ENCODE measurements around the gene FGF3. TPM values are rescaled to one million over a fixed set of nuclear protein-coding genes. Genes with fewer than 3 reads are reported as not detected.

The FGF3 gene
- total RNA-seq, 2 experiments from 2014 or later, result not detected

DNA sequence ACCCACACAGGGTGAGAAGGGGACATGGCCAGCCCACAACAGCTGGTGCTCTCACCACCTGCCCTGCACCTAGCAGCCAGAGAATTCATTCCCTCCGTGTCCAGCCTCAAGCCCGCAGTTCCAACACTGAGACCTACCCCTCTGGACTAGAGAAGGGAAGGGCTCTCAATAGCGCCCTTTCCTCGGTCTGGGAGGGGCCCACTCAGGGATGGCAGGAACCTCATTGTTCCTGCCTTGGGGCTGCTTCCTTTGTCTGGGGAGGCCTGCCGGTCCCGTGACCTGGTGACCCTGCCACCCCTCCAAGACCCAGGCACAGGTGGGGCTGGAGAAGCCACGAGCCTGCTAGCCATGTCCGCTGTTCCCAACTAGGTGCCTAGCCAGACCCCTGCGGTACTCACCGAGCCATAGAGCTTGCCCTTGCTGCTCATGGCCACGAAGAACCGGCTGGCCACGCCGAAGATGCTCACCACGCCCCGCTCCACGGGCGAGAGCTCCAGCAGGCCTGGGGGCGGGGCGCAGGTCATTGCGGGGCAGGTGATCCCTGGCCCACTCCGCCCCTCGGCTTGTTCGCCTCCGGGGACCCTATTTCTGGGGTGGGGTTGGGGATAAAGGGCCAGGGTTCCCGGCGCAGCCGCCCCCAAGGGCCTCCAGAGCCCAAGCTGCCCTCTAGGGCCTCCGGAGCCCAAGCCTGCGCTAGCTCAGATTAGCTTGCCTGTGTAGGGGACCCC is 45.4 kb downstream of the FGF3 start:
- Histone ChIP-seq H3K27ac (ENCODE audit: low read depth in 1 of 2, low read length in 2 of 2) (no peak overlapping the region), H3K4me3 (ENCODE audit: low read length) (no peak overlapping the region), H3K27me3 (ENCODE audit: control insufficient read depth in 1 of 2, insufficient read depth in 2 of 2, low read length in 2 of 2) (peaks cover 21 to 49% of the 10 kb centered on the region in 2 experiments), H3K9me3 (ENCODE audit: control insufficient read depth in 1 of 2, insufficient read depth in 1 of 2, low read length in 2 of 2) (peaks cover 0 to 4% of the 10 kb centered on the region in 2 experiments), H3K4me1 (ENCODE audit: insufficient read depth, low read length) (no peaks in the 10 kb centered on the region), H3K36me3 (ENCODE audit: insufficient read depth, low read length) (no peaks in the 10 kb centered on the region)
- Mint-ChIP-seq H3K27me3 (peaks cover 64% of the 10 kb centered on the region), H3K9me3 (no peaks in the 10 kb centered on the region), H3K27ac (no peak overlapping the region), H3K36me3 (ENCODE audit: low read depth) (no peaks in the 10 kb centered on the region), H3K4me1 (ENCODE audit: low read depth) (no peaks in the 10 kb centered on the region), H3K4me3 (no peak overlapping the region)
- DNase-seq, result no peak
- intact Hi-C loops (cut with DNase I, micrococcal nuclease), result no loop called here
- ChIA-PET POLR2A (no interaction called here), CTCF (no interaction called here)
- TF ChIP-seq, protein P1, sequence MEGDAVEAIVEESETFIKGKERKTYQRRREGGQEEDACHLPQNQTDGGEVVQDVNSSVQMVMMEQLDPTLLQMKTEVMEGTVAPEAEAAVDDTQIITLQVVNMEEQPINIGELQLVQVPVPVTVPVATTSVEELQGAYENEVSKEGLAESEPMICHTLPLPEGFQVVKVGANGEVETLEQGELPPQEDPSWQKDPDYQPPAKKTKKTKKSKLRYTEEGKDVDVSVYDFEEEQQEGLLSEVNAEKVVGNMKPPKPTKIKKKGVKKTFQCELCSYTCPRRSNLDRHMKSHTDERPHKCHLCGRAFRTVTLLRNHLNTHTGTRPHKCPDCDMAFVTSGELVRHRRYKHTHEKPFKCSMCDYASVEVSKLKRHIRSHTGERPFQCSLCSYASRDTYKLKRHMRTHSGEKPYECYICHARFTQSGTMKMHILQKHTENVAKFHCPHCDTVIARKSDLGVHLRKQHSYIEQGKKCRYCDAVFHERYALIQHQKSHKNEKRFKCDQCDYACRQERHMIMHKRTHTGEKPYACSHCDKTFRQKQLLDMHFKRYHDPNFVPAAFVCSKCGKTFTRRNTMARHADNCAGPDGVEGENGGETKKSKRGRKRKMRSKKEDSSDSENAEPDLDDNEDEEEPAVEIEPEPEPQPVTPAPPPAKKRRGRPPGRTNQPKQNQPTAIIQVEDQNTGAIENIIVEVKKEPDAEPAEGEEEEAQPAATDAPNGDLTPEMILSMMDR (IDR thresholded peaks at IDR 0.05), result no peak
- ATAC-seq (ENCODE audit: poor library complexity), result no peak

DNA sequence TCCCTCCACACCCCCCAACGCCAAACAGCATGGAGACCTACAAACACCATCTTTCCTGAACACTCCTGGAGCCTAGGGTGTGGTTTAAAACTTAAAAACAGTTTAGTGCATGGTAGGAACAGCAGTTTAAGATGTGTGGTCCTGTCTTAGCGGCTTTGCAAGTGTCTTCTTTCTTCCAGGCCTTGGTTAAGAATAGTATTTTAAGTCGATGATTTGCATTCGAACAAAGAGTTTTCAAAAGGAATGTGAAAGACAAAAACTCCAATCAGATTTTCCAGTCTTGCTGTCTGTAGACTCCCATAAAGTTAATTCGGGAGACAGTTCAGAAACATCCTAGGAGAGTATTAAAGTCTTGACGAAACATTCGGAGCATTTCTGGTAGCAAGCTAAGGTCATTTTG is 47.8 kb downstream of the FGF3 start:
- DNase-seq, result no peak
- Histone ChIP-seq H3K27ac (ENCODE audit: low read depth in 1 of 2, low read length in 2 of 2) (no peak overlapping the region), H3K4me1 (ENCODE audit: insufficient read depth, low read length) (no peaks in the 10 kb centered on the region), H3K4me3 (ENCODE audit: low read length) (no peak overlapping the region), H3K36me3 (ENCODE audit: insufficient read depth, low read length) (no peaks in the 10 kb centered on the region), H3K27me3 (ENCODE audit: control insufficient read depth in 1 of 2, insufficient read depth in 2 of 2, low read length in 2 of 2) (peaks cover 21 to 43% of the 10 kb centered on the region in 2 experiments), H3K9me3 (ENCODE audit: control insufficient read depth in 1 of 2, insufficient read depth in 1 of 2, low read length in 2 of 2) (peaks cover 0 to 4% of the 10 kb centered on the region in 2 experiments)
- no peak for ATAC-seq (ENCODE audit: poor library complexity)
- ChIA-PET POLR2A (no interaction called here), CTCF (no interaction called here)
- intact Hi-C loops (cut with DNase I, micrococcal nuclease), result no loop called here
- no peak overlapping the region for H3K4me3 Mint-ChIP-seq
- no peaks in the 10 kb centered on the region for H3K4me1 Mint-ChIP-seq (ENCODE audit: low read depth)
- no peaks in the 10 kb centered on the region for H3K36me3 Mint-ChIP-seq (ENCODE audit: low read depth)
- H3K27ac Mint-ChIP-seq, result no peak overlapping the region
- peaks cover 60% of the 10 kb centered on the region for H3K27me3 Mint-ChIP-seq
- no peaks in the 10 kb centered on the region for H3K9me3 Mint-ChIP-seq
- TF ChIP-seq, protein P1 (IDR thresholded peaks at IDR 0.05), result no peak

DNA sequence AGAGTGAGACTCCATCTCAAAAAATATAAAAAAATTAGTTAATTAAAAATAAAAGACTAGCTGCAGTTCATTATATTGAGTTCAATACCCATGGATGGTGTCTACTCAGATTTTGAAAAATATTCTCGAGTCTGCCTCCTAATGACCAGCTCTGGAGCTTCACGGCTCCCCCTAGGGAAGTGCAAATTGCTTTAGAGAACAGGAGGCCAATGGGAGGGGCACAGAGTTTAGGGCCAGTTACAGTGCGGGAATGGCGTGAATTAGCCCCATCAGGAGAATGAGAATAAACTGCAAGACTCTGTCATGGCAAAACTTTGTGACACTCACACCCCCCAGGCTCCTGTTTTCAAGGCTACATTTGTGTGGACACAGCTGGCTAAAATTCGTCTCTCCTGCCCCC is 48.7 kb downstream of the FGF3 start:
- peaks cover 0 to 4% of the 10 kb centered on the region in 2 experiments for H3K9me3 ChIP-seq (ENCODE audit: control insufficient read depth in 1 of 2, insufficient read depth in 1 of 2, low read length in 2 of 2)
- POLR2A ChIA-PET, result no interaction called here
- H3K36me3 ChIP-seq (ENCODE audit: insufficient read depth, low read length), result no peaks in the 10 kb centered on the region
- no peaks in the 10 kb centered on the region for H3K9me3 Mint-ChIP-seq
- intact Hi-C loops (cut with DNase I, micrococcal nuclease), result no loop called here
- no peak overlapping the region for H3K4me3 ChIP-seq (ENCODE audit: low read length)
- H3K4me1 ChIP-seq (ENCODE audit: insufficient read depth, low read length), result no peaks in the 10 kb centered on the region
- H3K36me3 Mint-ChIP-seq (ENCODE audit: low read depth), result no peaks in the 10 kb centered on the region
- TF ChIP-seq, protein P1 (IDR thresholded peaks at IDR 0.05), result no peak
- no peak overlapping the region for H3K27ac ChIP-seq (ENCODE audit: low read depth in 1 of 2, low read length in 2 of 2)
- CTCF ChIA-PET, result no interaction called here
- H3K27me3 ChIP-seq (ENCODE audit: control insufficient read depth in 1 of 2, insufficient read depth in 2 of 2, low read length in 2 of 2), result peaks cover 18 to 34% of the 10 kb centered on the region in 2 experiments
- no peak overlapping the region for H3K4me3 Mint-ChIP-seq
- no peak overlapping the region for H3K27ac Mint-ChIP-seq
- no peaks in the 10 kb centered on the region for H3K4me1 Mint-ChIP-seq (ENCODE audit: low read depth)
- DNase-seq (no peak), ATAC-seq (ENCODE audit: poor library complexity) (no peak)
- peaks cover 57% of the 10 kb centered on the region for H3K27me3 Mint-ChIP-seq

Data from CD4-positive, alpha-beta T cell (primary cell).